HEK293 (cell line): ENCODE results near the gene CCT3.

ENCODE experiments used
- CTCF ChIA-PET: fragments of 350-600 bp; formaldehyde crosslinking; extraction: SDS; loops from one replicate; lab custom pipeline; 2021; ENCODE audit warnings: antibody characterized with exemption; lab: Yijun Ruan, JAX
- POLR2A ChIA-PET: fragments of 300-600 bp; formaldehyde crosslinking; extraction: SDS; loops from one replicate; lab custom pipeline; 2020; ENCODE audit warnings: antibody characterized with exemption, inconsistent platforms; lab: Yijun Ruan, JAX
- H3K27ac ChIP-seq: fragments of 200-500 bp; sonication (Bioruptor generic); 2 replicates; pipeline ENCODE4 v1.5.1; 2014; ENCODE audit warnings: low read depth, low read length, control low read depth, inconsistent platforms; ENCODE audit errors: extremely low read depth
- H3K36me3 ChIP-seq, 2 experiments: fragments of 200-500 bp in 1 of 2; sonication (Bioruptor generic) in 1 of 2; 1 replicate in 1 of 2; 2 replicates in 1 of 2; pipeline ENCODE4 v1.5.1; 2014 to 2017; ENCODE audit warnings: inconsistent platforms in 2 of 2, low read length in 2 of 2; ENCODE audit not compliant: control insufficient read depth in 2 of 2, insufficient read depth in 1 of 2
- H3K4me1 ChIP-seq: fragments of 200-500 bp; sonication (Bioruptor generic); 2 replicates; pipeline ENCODE4 v1.5.1; 2014; ENCODE audit warnings: mild to moderate bottlenecking, low read length, inconsistent platforms; ENCODE audit not compliant: control insufficient read depth, insufficient read depth
- H3K4me3 ChIP-seq: 2 replicates; pipeline ENCODE4 v1.5.1; 2011; ENCODE audit warnings: low read depth, mild to moderate bottlenecking, control low read depth, low read length, moderate library complexity
- H3K9me3 ChIP-seq: fragments of 200-500 bp; sonication (Bioruptor generic); 2 replicates; pipeline ENCODE4 v1.5.1; 2014; ENCODE audit warnings: low read depth, low read length, inconsistent platforms; ENCODE audit not compliant: control insufficient read depth, insufficient read depth
- CTCF ChIP-seq: fragments of 450-650 bp; formaldehyde crosslinking; IDR thresholded peaks from 2 replicates; pipeline ENCODE4 v1.5.1; 2016; ENCODE audit warnings: missing biosample characterization, missing genetic modification characterization
- FEZF1 ChIP-seq: fragments of 450-650 bp; formaldehyde crosslinking; IDR thresholded peaks from 2 replicates; pipeline ENCODE4 v1.5.1; 2016; ENCODE audit warnings: missing biosample characterization, missing genetic modification characterization
- HIC1 ChIP-seq: fragments of 450-650 bp; formaldehyde crosslinking; IDR thresholded peaks from 2 replicates; pipeline ENCODE4 v1.5.1; 2016; ENCODE audit warnings: missing biosample characterization, missing genetic modification characterization
- MEIS1 ChIP-seq: sonication (generic); formaldehyde crosslinking; IDR thresholded peaks from 2 replicates; pipeline ENCODE4 v1.8.1; 2022; ENCODE audit warnings: missing genetic modification reagents, mild to moderate bottlenecking, borderline replicate concordance
- TSHZ1 ChIP-seq: fragments of 450-650 bp; formaldehyde crosslinking; IDR thresholded peaks from 2 replicates; pipeline ENCODE4 v1.5.1; 2016; ENCODE audit warnings: missing biosample characterization, missing genetic modification characterization, borderline replicate concordance
- ZBTB48 ChIP-seq: fragments of 450-650 bp; formaldehyde crosslinking; IDR thresholded peaks from 2 replicates; pipeline ENCODE4 v1.5.1; 2016; ENCODE audit warnings: missing biosample characterization, missing genetic modification characterization
- ZFP37 ChIP-seq: fragments of 450-650 bp; formaldehyde crosslinking; IDR thresholded peaks from 2 replicates; pipeline ENCODE4 v1.5.1; 2016; ENCODE audit warnings: missing biosample characterization, missing genetic modification characterization
- ZFP69B ChIP-seq: fragments of 450-650 bp; formaldehyde crosslinking; IDR thresholded peaks from 2 replicates; pipeline ENCODE4 v1.5.1; 2016; ENCODE audit warnings: missing biosample characterization, missing genetic modification characterization
- ZNF2 ChIP-seq: fragments of 450-650 bp; formaldehyde crosslinking; IDR thresholded peaks from 2 replicates; pipeline ENCODE4 v1.5.1; 2016; ENCODE audit warnings: missing biosample characterization, missing genetic modification characterization
- ZNF26 ChIP-seq: fragments of 450-650 bp; formaldehyde crosslinking; IDR thresholded peaks from 2 replicates; pipeline ENCODE4 v1.5.1; 2016; ENCODE audit warnings: missing biosample characterization, missing genetic modification characterization
- ZNF302 ChIP-seq: fragments of 450-650 bp; formaldehyde crosslinking; IDR thresholded peaks from 2 replicates; pipeline ENCODE4 v1.5.1; 2016; ENCODE audit warnings: missing biosample characterization, missing genetic modification characterization, low read depth
- ZNF449 ChIP-seq: fragments of 450-650 bp; formaldehyde crosslinking; IDR thresholded peaks from 2 replicates; pipeline ENCODE4 v1.5.1; 2017; ENCODE audit warnings: missing biosample characterization, mild to moderate bottlenecking, missing genetic modification characterization, moderate library complexity
- ZNF48 ChIP-seq: fragments of 450-650 bp; formaldehyde crosslinking; IDR thresholded peaks from 2 replicates; pipeline ENCODE4 v1.5.1; 2016; ENCODE audit warnings: missing biosample characterization, missing genetic modification characterization
- ZNF529 ChIP-seq: fragments of 450-650 bp; formaldehyde crosslinking; IDR thresholded peaks from 2 replicates; pipeline ENCODE4 v1.5.1; 2017; ENCODE audit warnings: missing genetic modification characterization, missing biosample characterization; ENCODE audit not compliant: insufficient replicate concordance
- ZNF555 ChIP-seq: fragments of 450-650 bp; formaldehyde crosslinking; conservative IDR thresholded peaks from 2 replicates; pipeline ENCODE4 v1.5.1; 2017; ENCODE audit warnings: missing biosample characterization, mild to moderate bottlenecking, missing genetic modification characterization, inconsistent platforms

Gene CCT3

GRCh38 chr1:156305215-156305614, 32.9 kb downstream of the CCT3 start (continued):
- TF ChIP-seq ZNF555 (no peak), ZNF449 (no peak)
- TF ChIP-seq, all 188 proteins: peak for 0

- no peaks in the 10 kb centered on the region for H3K4me1 ChIP-seq
- no peak overlapping the region for H3K4me3 ChIP-seq
- TF ChIP-seq CTCF (tag by site-specific recombination) = no peak
- no peak for TF ChIP-seq FEZF1
- TF ChIP-seq ZNF302 (tag by site-specific recombination) = no peak
- TF ChIP-seq MEIS1 (CRISPR knock-in tag) = no peak
- no peak for TF ChIP-seq ZNF26
- TF ChIP-seq HIC1 (tag by site-specific recombination) = no peak
- no peaks in the 10 kb centered on the region for H3K9me3 ChIP-seq
- ChIA-PET CTCF (interaction anchor here (0.7 to 1.2 kb wide), 3 partner anchors 13 to 78 kb away, joined by 3 to 9 read pairs (median 5); no protein-coding TSS in a partner anchor), POLR2A (interaction anchor here (0.7 kb wide), 1 partner anchor 12 kb away, joined by 3 read pairs; no protein-coding TSS in a partner anchor)
- no peak overlapping the region for H3K27ac ChIP-seq
- peaks cover 33 to 37% of the 10 kb centered on the region in 2 experiments for H3K36me3 ChIP-seq
Observed at GRCh38 chr1:156303241-156303640, 34.9 kb downstream of the CCT3 start.

GRCh38 chr1:156298852-156299357, 39.2 kb downstream of the CCT3 start, which contains the start of gene VHLL:
VHLL (minus strand) TSS chr1:156299307; CDS start chr1:156299189, 118 bp downstream.
- H3K4me3 ChIP-seq = no peak within 1 kb of the TSS
- no peak for TF ChIP-seq ZNF2 (tag by site-specific recombination)
- no peak for TF ChIP-seq ZNF48 (tag by site-specific recombination)
- TF ChIP-seq ZFP69B = no peak
- TF ChIP-seq ZFP37 = no peak
- TF ChIP-seq ZNF529 (tag by site-specific recombination) = no peak
- TF ChIP-seq ZBTB48 (tag by site-specific recombination) = no peak
- no peak for TF ChIP-seq TSHZ1 (tag by site-specific recombination)
- TF ChIP-seq, all 188 proteins: peak for 0
- Histone ChIP-seq H3K4me1 (peaks cover 3% of the 10 kb centered on the region; the same call in 1 of the 2 replicates), H3K36me3 (peaks cover under 1 to 13% of the 10 kb centered on the region in 2 experiments; a peak in 2 of 3 replicates), H3K27ac (no peak within 1 kb of the TSS), H3K9me3 (no peaks in the 10 kb centered on the region)
- POLR2A ChIA-PET = no interaction called here
- CTCF ChIA-PET = interaction anchor here (1.0 kb wide), 1 partner anchor 21 kb away, joined by 3 read pairs; no protein-coding TSS in a partner anchor
